Neutrophil (primary cell): ENCODE measurements around the gene RBM4.

Experiments
- H3K27ac ChIP-seq: fragments of 200-600 bp; sonication (generic); 2 replicates; pipeline ENCODE4 v1.5.1; 2016; ENCODE audit warnings: mild to moderate bottlenecking, moderate library complexity
- H3K27me3 ChIP-seq: fragments of 200-600 bp; sonication (generic); 2 replicates; pipeline ENCODE4 v1.6.0; 2016; ENCODE audit warnings: mild to moderate bottlenecking
- H3K36me3 ChIP-seq: fragments of 200-600 bp; sonication (generic); 2 replicates; pipeline ENCODE4 v1.5.1; 2017
- H3K4me1 ChIP-seq, 2 experiments: fragments of 200-600 bp in 1 of 2; sonication (generic) in 1 of 2; 1 replicate in 1 of 2; 2 replicates in 1 of 2; pipeline versions ENCODE4 v1.5.1 to v1.6.1; 2013 to 2016; ENCODE audit warnings: low read depth in 1 of 2, low read length in 1 of 2, mild to moderate bottlenecking in 1 of 2, moderate library complexity in 1 of 2; ENCODE audit not compliant: control insufficient read depth in 1 of 2, insufficient read depth in 1 of 2
- H3K4me3 ChIP-seq, 2 experiments: fragments of 200-600 bp in 1 of 2; sonication (generic) in 1 of 2; 1 replicate in 1 of 2; 2 replicates in 1 of 2; pipeline ENCODE4 v1.5.1; 2013 to 2016; ENCODE audit warnings: low read depth in 1 of 2, low read length in 1 of 2, mild to moderate bottlenecking in 1 of 2, moderate library complexity in 1 of 2
- H3K9me3 ChIP-seq: fragments of 200-600 bp; sonication (generic); 2 replicates; pipeline ENCODE4 v1.5.1; 2016
- CTCF ChIP-seq: fragments of 200-600 bp; sonication (generic); IDR thresholded peaks from 2 replicates; pipeline ENCODE4 v1.5.1; 2016; ENCODE audit warnings: antibody characterized with exemption

The RBM4 gene

GRCh38 chr11:66688561-66689534, 50.3 kb downstream of the RBM4 start:
- Histone ChIP-seq H3K27me3 (no peaks in the 10 kb centered on the region), H3K4me3 (no peak overlapping the region), H3K36me3 (no peaks in the 10 kb centered on the region), H3K27ac (no peak overlapping the region), H3K4me1 (no peaks in the 10 kb centered on the region), H3K9me3 (no peaks in the 10 kb centered on the region)
- no peak for TF ChIP-seq CTCF

GRCh38 chr11:66689661-66690590, 51.4 kb downstream of the RBM4 start:
- Histone ChIP-seq H3K9me3 (no peaks in the 10 kb centered on the region), H3K4me1 (no peaks in the 10 kb centered on the region), H3K27ac (no peak overlapping the region), H3K36me3 (no peaks in the 10 kb centered on the region), H3K4me3 (no peak overlapping the region), H3K27me3 (no peaks in the 10 kb centered on the region)
- TF ChIP-seq CTCF = no peak

GRCh38 chr11:66691311-66691980, 52.9 kb downstream of the RBM4 start:
- no peaks in the 10 kb centered on the region for H3K27me3 ChIP-seq

GRCh38 chr11:66692446-66692845, 53.9 kb downstream of the RBM4 start:
- Histone ChIP-seq H3K4me1 (no peaks in the 10 kb centered on the region), H3K4me3 (no peak overlapping the region), H3K9me3 (no peaks in the 10 kb centered on the region), H3K27ac (no peak overlapping the region), H3K27me3 (no peaks in the 10 kb centered on the region), H3K36me3 (no peaks in the 10 kb centered on the region)
- no peak for TF ChIP-seq CTCF

More at GRCh38 chr11:66691311-66691980, 52.9 kb downstream of the RBM4 start:
- H3K36me3 ChIP-seq = no peaks in the 10 kb centered on the region
- no peaks in the 10 kb centered on the region for H3K4me1 ChIP-seq
- no peak overlapping the region for H3K27ac ChIP-seq
- no peaks in the 10 kb centered on the region for H3K9me3 ChIP-seq
- no peak for TF ChIP-seq CTCF
- no peak overlapping the region for H3K4me3 ChIP-seq

GRCh38 chr11:66692871-66693331, 54.4 kb downstream of the RBM4 start:
- Histone ChIP-seq H3K36me3 (no peaks in the 10 kb centered on the region), H3K9me3 (no peaks in the 10 kb centered on the region), H3K4me1 (no peaks in the 10 kb centered on the region), H3K27me3 (no peaks in the 10 kb centered on the region), H3K27ac (no peak overlapping the region), H3K4me3 (no peak overlapping the region)
- no peak for TF ChIP-seq CTCF
